Adrenal gland (tissue), 5 donors: ENCODE results near the gene NACC2.

Source experiments
- POLR2A ChIP-seq, 2 donors: fragments of 450-650 bp; IDR thresholded peaks; one replicate each; pipeline ENCODE4 v1.6.1; 2017; ENCODE audit warnings: antibody characterized with exemption in 2 of 2, mild to moderate bottlenecking in 2 of 2, moderate library complexity in 1 of 2
- TF ChIP-seq, protein P1 (sequence below), 6 experiments: fragments of 450-650 bp in 4 of 6; fragments of 200-600 bp in 2 of 6; sonication (generic) in 1 of 6; IDR thresholded peaks; 1 replicate in 5 of 6; 2 replicates in 1 of 6; pipeline versions ENCODE4 v1.5.1 to v1.8.0; 2016 to 2021; ENCODE audit warnings: antibody characterized with exemption in 6 of 6, mild to moderate bottlenecking in 2 of 6, moderate library complexity in 1 of 6
- donor health status: DM: no; HTN: no; CAD: no.

DNA sequence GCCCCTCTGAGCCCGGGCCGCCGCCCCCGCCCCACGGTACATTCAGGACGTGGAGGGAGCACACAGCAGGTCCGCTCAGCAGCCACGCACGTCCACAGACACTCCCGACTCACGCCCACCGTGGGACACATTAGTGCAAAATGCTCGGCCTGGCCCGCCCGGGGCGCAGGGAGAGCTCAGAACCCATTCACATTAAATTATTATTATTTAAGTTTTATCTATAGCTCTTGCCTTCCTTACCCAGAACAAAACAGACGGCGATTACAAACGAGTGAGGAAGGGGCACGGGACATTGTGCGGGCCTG lies 86.4 kb downstream of the NACC2 start:
- TF ChIP-seq, protein P1, sequence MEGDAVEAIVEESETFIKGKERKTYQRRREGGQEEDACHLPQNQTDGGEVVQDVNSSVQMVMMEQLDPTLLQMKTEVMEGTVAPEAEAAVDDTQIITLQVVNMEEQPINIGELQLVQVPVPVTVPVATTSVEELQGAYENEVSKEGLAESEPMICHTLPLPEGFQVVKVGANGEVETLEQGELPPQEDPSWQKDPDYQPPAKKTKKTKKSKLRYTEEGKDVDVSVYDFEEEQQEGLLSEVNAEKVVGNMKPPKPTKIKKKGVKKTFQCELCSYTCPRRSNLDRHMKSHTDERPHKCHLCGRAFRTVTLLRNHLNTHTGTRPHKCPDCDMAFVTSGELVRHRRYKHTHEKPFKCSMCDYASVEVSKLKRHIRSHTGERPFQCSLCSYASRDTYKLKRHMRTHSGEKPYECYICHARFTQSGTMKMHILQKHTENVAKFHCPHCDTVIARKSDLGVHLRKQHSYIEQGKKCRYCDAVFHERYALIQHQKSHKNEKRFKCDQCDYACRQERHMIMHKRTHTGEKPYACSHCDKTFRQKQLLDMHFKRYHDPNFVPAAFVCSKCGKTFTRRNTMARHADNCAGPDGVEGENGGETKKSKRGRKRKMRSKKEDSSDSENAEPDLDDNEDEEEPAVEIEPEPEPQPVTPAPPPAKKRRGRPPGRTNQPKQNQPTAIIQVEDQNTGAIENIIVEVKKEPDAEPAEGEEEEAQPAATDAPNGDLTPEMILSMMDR (IDR thresholded peaks at IDR 0.05), result no peak
- TF ChIP-seq POLR2A (IDR thresholded peaks at IDR 0.05), result no peak
